Upper lobe of left lung (tissue), 6 donors: ENCODE data around the gene C6orf15. TPM values are rescaled to one million over a fixed set of nuclear protein-coding genes. Genes with fewer than 3 reads are reported as not detected.
A peak's percentile ranks its signal among the peaks of the same experiment; 100 is the strongest.

ENCODE experiments used
- ATAC-seq, 2 donors: fragments of 200-7000 bp; cut with Tn5 transposase; one replicate each; pipeline ENCODE4 v1.9.1; 2022; ENCODE audit warnings: mild to moderate bottlenecking in 2 of 2, moderate library complexity in 2 of 2; ENCODE audit not compliant: low FRiP score in 2 of 2
- DNase-seq, 2 donors: peaks; one replicate each; pipeline ENCODE4 v3.0.0-alpha.2; 2019 to 2020
- H3K27ac ChIP-seq, 4 donors: fragments of 200-600 bp; sonication (generic); one replicate each; pipeline ENCODE4 v1.5.1; 2016 to 2019
- H3K27me3 ChIP-seq, 4 donors: fragments of 200-600 bp; sonication (generic); one replicate each; pipeline ENCODE4 v1.5.1; 2017 to 2019
- H3K36me3 ChIP-seq, 4 donors: fragments of 200-600 bp; sonication (generic); one replicate each; pipeline ENCODE4 v1.5.1; 2016 to 2019
- H3K4me1 ChIP-seq, 4 donors: fragments of 200-600 bp; sonication (generic); one replicate each; pipeline ENCODE4 v1.5.1; 2018 to 2019
- H3K4me3 ChIP-seq, 4 donors: fragments of 200-600 bp; sonication (generic); one replicate each; pipeline ENCODE4 v1.5.1; 2017 to 2019; ENCODE audit warnings: mild to moderate bottlenecking in 2 of 4, moderate library complexity in 1 of 4
- H3K9me3 ChIP-seq, 4 donors: fragments of 200-600 bp; sonication (generic); one replicate each; pipeline ENCODE4 v1.5.1; 2018 to 2019
- EP300 ChIP-seq, 4 donors: sonication (generic); formaldehyde crosslinking; IDR thresholded peaks; one replicate each; pipeline ENCODE4 v1.5.1; 2017; ENCODE audit warnings: antibody characterized with exemption in 4 of 4, control low read depth in 2 of 4
- POLR2A ChIP-seq, 4 donors: fragments of 450-650 bp; IDR thresholded peaks; one replicate each; pipeline ENCODE4 v1.5.1; 2016 to 2017; ENCODE audit warnings: antibody characterized with exemption in 4 of 4, mild to moderate bottlenecking in 2 of 4
- POLR2AphosphoS5 ChIP-seq, 2 donors: sonication (generic); formaldehyde crosslinking; IDR thresholded peaks; one replicate each; pipeline ENCODE4 v1.5.1; 2017; ENCODE audit warnings: antibody characterized with exemption in 2 of 2
- WGBS, 2 donors: methylation state at CpG; one replicate each; pipeline ENCODE4 v1.1.5; 2017 to 2018; 5-methylcytosine and 5-hydroxymethylcytosine counted together
- total RNA-seq, 6 donors: library from RNA; depleted of rRNA in 4 of 6; stranded (reverse); fragments of >200 nt in 4 of 6; gene quantifications; one replicate each; pipeline versions ENCODE4 v1.1.0 to v1.2.1, GENCODE V29; 2016 to 2021
- TF ChIP-seq, protein P1 (sequence below), 6 experiments: fragments of 450-650 bp in 4 of 6; fragments of 200-600 bp in 2 of 6; sonication (generic) in 2 of 6; IDR thresholded peaks; one replicate each; pipeline ENCODE4 v1.5.1; 2016 to 2019; ENCODE audit warnings: antibody characterized with exemption in 6 of 6
- donor health status: DM: no; HTN: no; CAD: no; lungs with moderate emphysema.
- donor health status: DM: no; HTN: yes; CAD: no; lungs with severe emphysema.

C6orf15 gene
- total RNA-seq, 6 donors from 2014 or later = not detected

DNA sequence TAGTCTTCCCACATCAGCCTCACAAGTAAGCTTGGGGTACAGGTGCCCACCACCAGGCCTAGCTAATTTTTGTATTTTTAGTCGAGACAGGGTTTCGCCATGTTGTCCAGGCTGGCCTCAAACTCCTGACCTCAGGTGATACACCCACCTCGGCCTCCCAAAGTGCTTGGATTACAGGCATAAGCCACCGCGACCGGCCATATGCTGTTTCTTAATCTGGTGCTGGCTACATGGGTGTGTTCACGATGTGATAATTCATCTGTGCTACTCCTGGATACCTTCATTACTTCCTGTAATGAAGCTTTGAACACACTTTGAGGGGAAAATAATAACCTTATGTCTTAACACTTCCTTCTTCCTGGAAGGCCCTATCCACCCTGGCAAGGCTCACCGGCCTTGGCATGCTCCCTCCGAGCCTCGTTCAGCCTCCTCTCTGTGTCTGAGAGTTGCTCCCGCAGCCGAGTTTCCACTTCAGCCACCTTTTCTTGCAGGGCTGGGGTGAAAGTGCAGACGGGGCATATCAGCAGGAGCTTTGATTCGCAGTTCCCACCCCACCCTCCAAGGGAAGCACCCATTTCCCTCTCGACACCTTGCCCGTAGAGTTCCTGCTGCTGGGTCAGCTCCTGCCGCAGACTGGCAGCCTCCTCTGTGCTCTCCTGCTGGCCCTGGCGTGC is 32.1 kb upstream of the C6orf15 start:
- no peak for TF ChIP-seq POLR2A (IDR thresholded peaks at IDR 0.05)
- TF ChIP-seq, protein P1, sequence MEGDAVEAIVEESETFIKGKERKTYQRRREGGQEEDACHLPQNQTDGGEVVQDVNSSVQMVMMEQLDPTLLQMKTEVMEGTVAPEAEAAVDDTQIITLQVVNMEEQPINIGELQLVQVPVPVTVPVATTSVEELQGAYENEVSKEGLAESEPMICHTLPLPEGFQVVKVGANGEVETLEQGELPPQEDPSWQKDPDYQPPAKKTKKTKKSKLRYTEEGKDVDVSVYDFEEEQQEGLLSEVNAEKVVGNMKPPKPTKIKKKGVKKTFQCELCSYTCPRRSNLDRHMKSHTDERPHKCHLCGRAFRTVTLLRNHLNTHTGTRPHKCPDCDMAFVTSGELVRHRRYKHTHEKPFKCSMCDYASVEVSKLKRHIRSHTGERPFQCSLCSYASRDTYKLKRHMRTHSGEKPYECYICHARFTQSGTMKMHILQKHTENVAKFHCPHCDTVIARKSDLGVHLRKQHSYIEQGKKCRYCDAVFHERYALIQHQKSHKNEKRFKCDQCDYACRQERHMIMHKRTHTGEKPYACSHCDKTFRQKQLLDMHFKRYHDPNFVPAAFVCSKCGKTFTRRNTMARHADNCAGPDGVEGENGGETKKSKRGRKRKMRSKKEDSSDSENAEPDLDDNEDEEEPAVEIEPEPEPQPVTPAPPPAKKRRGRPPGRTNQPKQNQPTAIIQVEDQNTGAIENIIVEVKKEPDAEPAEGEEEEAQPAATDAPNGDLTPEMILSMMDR (IDR thresholded peaks at IDR 0.05) = no peak
- TF ChIP-seq POLR2AphosphoS5 (IDR thresholded peaks at IDR 0.05) = no peak
- TF ChIP-seq EP300 (IDR thresholded peaks at IDR 0.05) = no peak
- ATAC-seq (no peak), DNase-seq (peak in 1 of 2 donors; percentile 31)
- H3K4me1 ChIP-seq = peaks cover 0 to 10% (median 4%) of the 10 kb centered on the region in 4 donors
- H3K9me3 ChIP-seq = no peaks in the 10 kb centered on the region
- 73 to 90% methylated on average over 17 to 18 of the region's 18 CpGs for WGBS, 2 donors
- peaks cover 0 to 15% (median 12%) of the 10 kb centered on the region in 4 donors for H3K36me3 ChIP-seq
- peak overlapping the region in 1 of 4 donors; percentile 19 for H3K27ac ChIP-seq
- H3K4me3 ChIP-seq = no peak overlapping the region
- no peaks in the 10 kb centered on the region for H3K27me3 ChIP-seq

DNA sequence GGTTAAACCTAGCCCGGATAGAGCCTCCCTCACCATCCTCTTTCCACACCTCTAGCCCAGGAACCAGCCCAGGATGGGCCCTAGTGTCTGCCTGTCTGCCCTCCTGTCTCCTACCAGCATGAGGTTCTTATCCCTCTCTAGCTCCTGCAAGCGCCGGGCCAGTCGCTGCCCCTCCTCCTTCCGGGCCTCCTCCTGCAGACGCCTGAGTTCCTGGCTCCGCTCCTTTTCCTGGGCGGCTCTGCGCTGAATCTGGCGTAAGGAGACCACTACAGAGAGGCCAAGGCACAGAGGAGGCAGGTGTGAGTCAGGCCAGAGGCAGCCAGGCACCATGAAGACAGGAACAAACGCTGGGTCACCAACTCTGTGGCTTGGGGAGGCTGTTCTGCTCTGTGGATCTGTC is 30.8 kb upstream of the C6orf15 start:
- Histone ChIP-seq H3K4me3 (no peak overlapping the region), H3K9me3 (no peaks in the 10 kb centered on the region), H3K27ac (peak overlapping the region in 2 of 4 donors; percentile 30), H3K36me3 (peaks cover 0 to 13% (median 11%) of the 10 kb centered on the region in 4 donors), H3K27me3 (no peaks in the 10 kb centered on the region), H3K4me1 (peaks cover under 1 to 12% (median 6%) of the 10 kb centered on the region in 4 donors)
- ATAC-seq (peak; percentile 51 to 71), DNase-seq (peak; percentile 77 to 84)
- WGBS, 2 donors = 28 to 57% methylated on average over 6 to 9 of the region's 11 CpGs
- peak in 1 of 2 donors; percentile 22 for TF ChIP-seq POLR2AphosphoS5 (IDR thresholded peaks at IDR 0.05)
- TF ChIP-seq, protein P1 (IDR thresholded peaks at IDR 0.05) = no peak

DNA sequence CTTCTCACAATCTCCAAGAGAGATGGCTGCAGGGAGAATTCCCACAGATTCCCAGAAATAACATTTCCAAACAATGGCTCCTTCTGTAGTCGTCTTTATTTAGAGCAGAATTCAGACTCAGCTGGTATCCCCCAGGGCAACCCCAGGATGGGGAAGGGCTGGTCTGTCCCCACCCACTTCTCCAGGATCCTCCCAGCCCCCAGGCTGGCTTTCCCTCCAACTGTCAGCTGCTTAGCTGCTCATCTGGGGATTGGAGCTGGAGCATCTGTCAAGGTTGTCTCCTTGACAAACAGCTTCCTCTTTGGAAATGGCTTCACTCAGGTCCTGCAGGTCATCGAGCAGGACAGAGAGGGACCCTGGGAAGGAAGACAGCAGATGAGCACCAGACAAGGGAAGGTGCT is 30.0 kb upstream of the C6orf15 start:
- ATAC-seq = no peak
- no peak for DNase-seq
- H3K9me3 ChIP-seq = no peaks in the 10 kb centered on the region
- peaks cover 0 to 13% (median 11%) of the 10 kb centered on the region in 4 donors for H3K36me3 ChIP-seq
- no peaks in the 10 kb centered on the region for H3K27me3 ChIP-seq
- TF ChIP-seq POLR2AphosphoS5 (IDR thresholded peaks at IDR 0.05) = no peak
- no peak for TF ChIP-seq POLR2A (IDR thresholded peaks at IDR 0.05)
- no peak for TF ChIP-seq EP300 (IDR thresholded peaks at IDR 0.05)
- TF ChIP-seq, protein P1 (IDR thresholded peaks at IDR 0.05) = no peak
- WGBS, 2 donors = 61 to 66% methylated on average over 2 of the region's 2 CpGs
- peaks cover 8 to 18% (median 12%) of the 10 kb centered on the region in 4 donors for H3K4me1 ChIP-seq
- peak overlapping the region in 1 of 4 donors; percentile 30 for H3K27ac ChIP-seq
- H3K4me3 ChIP-seq = no peak overlapping the region

DNA sequence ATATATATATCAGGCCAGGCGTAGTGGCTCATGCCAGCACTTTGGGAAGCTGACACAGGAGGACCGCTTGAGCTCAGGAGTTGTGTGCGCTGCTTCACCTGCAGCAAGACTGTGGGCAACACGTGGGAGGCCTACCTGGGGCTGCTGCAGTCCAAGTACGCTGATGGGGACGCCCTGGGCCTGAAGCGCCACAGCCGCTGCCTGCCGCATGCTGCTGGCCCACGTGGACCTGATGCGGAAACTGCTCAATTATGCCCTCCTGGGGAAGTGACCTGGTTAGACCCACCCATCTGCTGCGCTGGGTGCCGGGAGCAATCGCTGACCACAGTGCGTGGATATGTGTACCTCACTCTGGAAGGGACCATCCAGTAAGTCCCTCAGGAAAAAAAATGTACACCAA is 28.3 kb upstream of the C6orf15 start:
- Histone ChIP-seq H3K36me3 (peaks cover 0 to 13% (median 11%) of the 10 kb centered on the region in 4 donors), H3K4me3 (no peak overlapping the region), H3K27me3 (no peaks in the 10 kb centered on the region), H3K9me3 (no peaks in the 10 kb centered on the region), H3K4me1 (peaks cover 10 to 18% (median 13%) of the 10 kb centered on the region in 4 donors), H3K27ac (no peak overlapping the region)
- no peak for TF ChIP-seq POLR2AphosphoS5 (IDR thresholded peaks at IDR 0.05)
- no peak for TF ChIP-seq POLR2A (IDR thresholded peaks at IDR 0.05)
- TF ChIP-seq EP300 (IDR thresholded peaks at IDR 0.05) = no peak
- TF ChIP-seq, protein P1 (IDR thresholded peaks at IDR 0.05) = no peak
- 76 to 90% methylated on average over 5 to 15 of the region's 15 CpGs for WGBS, 2 donors
- no peak for ATAC-seq
- no peak for DNase-seq

DNA sequence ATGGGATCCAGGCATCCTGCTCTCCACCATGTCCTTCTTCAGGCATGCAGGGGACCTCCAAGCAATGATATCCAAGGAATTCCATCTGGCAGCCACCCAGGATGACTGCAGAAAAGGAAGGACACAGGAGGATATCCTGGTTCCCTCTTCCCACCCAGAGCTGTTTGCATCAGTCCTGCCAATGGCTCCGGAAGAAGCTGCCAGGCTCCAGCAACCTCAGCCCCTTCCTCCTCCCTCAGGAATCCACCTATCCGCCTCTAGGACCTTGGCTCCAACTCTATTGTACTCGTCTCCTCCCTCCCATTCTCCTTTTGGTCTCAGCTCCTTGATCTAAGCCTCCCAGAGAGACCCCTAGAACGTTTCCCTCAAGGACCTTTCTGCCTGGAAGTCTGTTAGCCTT is 27.2 kb upstream of the C6orf15 start:
- WGBS, 2 donors = 23 to 41% methylated on average over 4 of the region's 4 CpGs
- Histone ChIP-seq H3K9me3 (no peaks in the 10 kb centered on the region), H3K4me1 (peaks cover 10 to 18% (median 13%) of the 10 kb centered on the region in 4 donors), H3K27ac (peak overlapping the region in 1 of 4 donors; percentile 5), H3K27me3 (no peaks in the 10 kb centered on the region), H3K36me3 (peaks cover 0 to 8% (median 5%) of the 10 kb centered on the region in 4 donors), H3K4me3 (no peak overlapping the region)
- no peak for DNase-seq
- ATAC-seq = no peak
- no peak for TF ChIP-seq POLR2AphosphoS5 (IDR thresholded peaks at IDR 0.05)
- TF ChIP-seq, protein P1 (IDR thresholded peaks at IDR 0.05) = no peak
- TF ChIP-seq EP300 (IDR thresholded peaks at IDR 0.05) = no peak
- no peak for TF ChIP-seq POLR2A (IDR thresholded peaks at IDR 0.05)
